ENCODE measurements around the gene WSCD2. TPM values are rescaled to one million over a fixed set of nuclear protein-coding genes. Genes with fewer than 3 reads are reported as not detected.

WSCD2 gene
- polyA plus RNA-seq, 12 donors: 0.73 to 9.9 (median 1.8) TPM; not detected in 1

DNA sequence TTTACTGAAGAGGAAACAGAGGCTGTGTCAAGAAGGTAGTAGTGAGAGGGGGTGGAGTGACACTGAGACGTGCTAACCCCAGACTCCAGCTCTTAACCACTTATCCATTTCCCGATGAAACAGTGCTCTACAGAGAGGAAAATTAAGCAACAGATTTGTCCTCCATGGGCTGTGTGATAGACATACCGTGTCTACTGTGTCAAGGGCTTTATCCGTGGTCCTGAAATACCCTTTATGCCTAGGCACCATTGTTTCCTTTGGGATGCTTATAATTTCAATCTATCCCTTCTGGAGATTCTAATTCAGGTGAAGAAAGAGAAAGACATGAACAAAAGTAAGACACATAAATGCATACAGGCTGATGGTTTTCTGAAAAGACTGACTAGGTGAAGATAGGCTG is 138.4 kb downstream of the WSCD2 start:
- DNase-seq: no peak

DNA sequence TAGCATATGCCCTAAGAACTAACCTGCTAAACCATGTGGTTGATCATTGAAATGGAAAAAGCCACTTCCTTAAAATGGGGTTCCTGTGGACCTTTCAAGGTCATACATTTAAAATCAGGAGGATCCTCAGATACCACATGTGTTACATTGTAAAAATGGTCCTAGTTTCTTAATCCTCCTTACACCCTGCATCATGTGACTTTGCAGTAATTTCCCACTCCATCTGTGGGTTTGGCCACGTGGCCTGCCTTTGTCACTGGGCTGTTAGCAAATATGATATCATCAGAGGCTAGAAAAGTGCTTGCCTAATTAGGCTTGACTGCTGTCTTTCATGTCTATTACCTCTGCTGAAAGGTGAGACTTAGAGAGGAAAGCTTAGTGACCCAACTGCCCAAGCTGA is 139.3 kb downstream of the WSCD2 start:
- no peak for DNase-seq

DNA sequence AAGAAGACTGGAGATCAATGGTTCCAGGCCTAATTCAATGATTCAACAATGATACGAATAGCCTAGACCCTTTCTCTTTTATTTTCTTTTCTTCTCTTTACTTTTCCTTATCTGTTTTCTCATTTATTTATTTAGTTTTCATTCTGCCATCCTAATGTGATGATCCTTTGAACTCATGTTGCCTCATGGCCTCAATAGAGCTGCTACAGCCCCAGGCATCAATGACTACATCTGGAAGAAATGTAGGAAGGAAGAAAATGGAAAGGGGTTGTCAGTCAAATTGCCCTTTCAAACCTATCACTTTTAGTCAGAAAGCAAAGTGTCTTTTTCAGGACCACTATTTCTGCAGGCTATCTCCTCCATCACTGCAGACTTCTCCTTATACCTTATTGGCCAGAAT is 140.1 kb downstream of the WSCD2 start:
- no peak for DNase-seq

DNA sequence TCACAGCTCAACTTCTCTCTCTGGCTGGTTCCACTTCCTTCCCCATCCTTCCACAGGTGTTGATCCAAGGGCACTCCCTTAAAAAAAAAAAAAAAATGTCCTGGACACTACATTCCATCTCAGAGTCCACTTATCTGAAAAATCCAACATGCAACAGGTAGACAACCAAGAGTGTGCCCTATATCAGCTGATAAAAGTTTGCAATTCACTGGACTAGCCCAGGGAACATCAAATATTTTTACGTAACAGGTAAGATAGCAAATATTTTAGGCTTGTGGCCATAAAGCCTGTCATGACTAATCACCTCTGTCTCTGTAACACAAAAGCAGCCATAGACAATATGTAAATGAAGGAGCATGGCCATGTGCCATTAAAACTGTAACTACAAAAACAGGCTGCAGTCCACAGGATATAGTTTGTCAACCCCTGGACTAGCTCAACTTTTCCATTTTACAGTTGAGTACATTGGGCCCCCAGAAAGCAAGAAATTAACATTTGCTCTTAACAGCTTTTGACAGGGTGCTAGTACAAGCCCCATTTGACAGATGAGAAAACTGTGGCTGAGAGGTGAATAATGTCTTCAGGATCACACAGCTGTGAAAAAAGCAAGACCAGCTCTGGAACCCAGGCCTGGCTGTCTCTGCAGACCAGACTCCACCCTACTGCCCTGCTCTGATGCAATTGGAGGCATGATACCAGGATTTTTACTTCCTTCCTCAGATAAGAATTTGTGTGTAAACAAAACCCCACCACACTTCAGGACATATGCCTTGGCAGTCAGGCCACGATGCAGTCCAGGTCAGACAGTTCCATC is 141.2 kb downstream of the WSCD2 start:
- DNase-seq: no peak

DNA sequence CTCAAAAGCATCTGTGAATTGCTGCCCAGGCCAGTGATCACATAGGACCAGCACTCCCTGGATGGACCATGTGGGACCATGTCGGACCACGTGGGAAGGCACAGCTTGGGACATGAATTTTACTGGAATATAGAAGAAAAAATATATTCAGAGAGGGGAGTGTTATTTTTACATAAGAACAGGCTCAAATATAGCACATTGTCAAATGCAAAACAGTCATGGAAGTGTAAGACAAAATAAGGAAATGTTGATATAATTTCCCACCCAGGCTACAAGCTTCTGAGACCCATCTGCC is 141.7 kb downstream of the WSCD2 start:
- DNase-seq: no peak

DNA sequence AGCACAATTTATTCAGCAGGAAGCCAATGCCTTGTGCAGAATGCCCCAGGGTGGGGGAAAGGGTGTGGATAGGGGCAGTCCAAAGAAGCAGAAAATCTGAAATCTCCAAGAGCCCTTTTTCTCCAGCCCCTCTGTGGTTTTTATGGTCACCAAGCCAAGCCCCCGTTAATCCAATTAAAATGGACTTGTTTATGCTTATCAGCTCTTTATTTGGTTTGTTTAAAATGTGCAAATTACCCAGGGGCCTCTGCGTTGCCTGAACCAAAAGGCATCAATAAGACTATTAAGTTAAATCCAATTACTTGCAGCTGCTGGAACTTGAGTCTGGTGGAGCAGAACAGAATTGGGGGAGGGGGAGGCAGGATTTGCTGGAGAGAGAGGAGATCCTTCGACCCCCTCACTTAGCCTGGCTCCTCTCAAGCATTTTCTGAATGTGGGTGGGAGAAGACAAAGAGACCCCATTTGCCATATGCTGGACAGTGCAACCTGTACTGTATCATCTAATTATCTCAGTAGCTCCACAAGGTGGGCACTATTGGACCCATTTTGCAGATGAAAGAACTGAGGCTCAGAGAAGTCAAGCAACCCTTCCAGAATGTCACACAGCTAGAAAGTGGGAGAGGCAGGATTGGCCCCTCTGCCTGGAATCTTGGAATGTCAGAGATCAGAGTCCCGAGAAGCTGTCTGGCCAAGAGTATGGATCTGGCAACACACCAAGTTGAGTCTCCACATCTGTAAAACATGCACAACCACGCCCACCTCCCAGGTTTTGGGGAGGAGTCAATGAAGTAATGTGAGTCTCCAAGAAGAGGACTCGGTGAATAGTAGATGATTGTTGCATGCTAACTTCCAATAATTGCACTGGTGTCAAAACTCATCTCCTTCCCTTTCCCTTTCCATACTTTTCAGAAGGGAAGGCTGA is 143.1 kb downstream of the WSCD2 start:
- no peak for DNase-seq

DNA sequence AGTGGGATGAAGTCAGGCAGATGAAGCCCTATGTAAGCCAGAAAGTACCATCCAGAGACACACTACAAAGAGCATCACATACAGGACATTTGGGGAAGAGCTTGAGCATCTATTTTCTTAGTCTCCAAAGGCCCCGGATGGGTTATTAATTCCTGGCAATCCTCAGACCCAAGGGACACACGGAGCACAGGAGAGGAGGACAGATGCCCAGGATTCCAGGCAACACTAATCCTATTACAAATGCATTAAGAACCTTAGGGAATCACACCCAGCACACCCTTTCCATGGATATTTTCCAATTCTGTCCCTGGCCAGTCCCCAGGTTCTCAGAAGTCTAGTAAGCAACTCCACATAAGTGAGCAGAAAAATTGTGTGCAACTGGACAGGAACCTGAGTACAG is 144.1 kb downstream of the WSCD2 start:
- no peak for DNase-seq

DNA sequence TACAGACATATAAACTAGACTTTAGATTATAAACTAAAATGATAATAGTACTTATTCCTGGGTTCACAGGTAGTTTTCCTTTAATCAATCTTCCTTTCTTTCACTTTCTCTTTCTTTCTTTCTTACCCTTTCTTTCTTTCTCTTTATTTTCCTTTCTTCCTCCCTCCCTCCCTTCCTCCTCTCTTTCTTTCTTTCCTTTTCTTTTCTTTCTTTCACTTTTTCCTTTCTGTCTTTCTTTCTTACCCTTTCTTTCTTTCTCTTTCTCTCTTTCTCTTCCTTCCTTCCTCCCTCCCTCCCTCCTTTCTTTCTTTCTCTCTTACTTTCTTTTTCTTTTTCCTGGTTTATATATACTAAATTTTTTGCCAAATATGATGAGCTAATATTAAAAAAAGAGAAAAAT is 148.5 kb downstream of the WSCD2 start:
- no peak for DNase-seq

DNA sequence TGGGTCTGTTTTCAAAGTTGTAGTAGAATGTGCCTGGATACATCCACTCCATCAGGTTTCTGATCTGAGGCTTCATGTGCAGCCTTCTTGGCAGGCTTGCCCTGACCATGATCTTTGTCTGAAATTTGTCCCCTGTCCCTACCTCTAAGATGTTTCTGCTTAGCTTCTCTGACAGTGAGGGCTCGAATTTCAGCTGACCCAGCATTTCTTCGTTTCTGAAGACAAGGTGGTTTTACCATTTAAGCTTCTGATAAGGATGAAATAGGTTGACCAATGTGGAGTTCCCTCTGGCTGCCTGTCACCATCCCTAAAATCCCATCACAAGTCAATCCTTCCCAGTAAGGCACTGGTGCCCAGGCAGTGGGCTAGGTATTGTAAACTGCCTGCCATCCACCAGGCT is 153.1 kb downstream of the WSCD2 start:
- DNase-seq: no peak

DNA sequence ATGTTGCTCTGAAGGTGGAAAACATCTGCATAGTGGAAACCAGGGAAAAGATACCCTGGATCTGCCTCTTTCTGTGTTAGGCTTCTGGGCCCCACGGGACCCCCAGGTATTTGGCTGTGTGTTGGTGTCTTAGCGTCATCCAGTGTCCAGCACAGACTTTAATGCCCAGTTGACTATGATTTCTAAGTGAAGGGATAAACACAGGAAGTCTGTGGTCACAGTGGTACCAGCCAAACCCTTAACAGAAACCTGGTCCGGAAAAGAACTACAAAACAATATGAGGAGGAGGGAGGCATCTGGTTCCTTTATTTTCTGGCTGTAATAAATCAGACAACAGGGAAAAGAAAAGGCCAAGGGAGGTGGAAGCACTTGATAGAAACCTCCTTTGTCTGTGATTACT is 153.6 kb downstream of the WSCD2 start:
- no peak for DNase-seq

DNA sequence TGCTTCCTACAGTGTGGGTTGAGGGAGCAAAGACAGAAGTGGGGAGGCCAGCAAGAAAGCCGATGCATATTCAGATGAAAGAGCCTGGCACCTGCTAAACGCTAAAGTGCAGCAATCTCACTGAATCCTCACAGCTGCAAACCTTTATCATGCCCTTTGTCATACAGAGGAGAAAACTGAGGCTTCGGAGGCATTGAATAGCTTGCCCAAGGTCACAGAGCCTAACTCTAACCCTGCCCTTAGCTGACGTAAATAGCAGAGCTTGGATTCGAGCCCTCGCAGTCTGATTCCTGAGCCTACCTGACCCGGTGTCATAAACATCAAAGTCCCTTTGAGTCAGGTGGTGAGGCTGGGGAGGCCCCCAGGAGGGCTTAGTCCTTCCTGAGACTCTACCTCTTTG is 155.1 kb downstream of the WSCD2 start:
- DNase-seq: no peak

DNA sequence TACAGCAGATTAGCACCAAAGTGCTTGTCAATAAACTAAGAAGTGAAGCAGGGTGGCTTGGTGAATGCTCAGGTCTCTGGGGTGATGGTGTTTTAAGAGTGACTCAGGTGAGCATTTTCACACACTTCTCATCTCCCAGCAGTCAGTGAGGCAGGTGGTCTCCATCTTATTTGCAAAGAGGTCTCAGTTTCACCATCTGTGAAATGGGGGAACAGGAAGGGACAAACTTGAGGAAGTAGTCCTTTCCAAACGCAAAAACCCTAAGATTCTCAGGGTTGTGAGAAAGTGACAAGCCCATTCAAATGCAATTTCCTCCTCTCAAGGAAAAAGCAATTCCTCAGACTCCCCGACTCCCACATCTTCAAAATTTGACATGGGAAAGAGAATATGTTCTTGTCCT is 155.9 kb downstream of the WSCD2 start:
- no peak for DNase-seq

DNA sequence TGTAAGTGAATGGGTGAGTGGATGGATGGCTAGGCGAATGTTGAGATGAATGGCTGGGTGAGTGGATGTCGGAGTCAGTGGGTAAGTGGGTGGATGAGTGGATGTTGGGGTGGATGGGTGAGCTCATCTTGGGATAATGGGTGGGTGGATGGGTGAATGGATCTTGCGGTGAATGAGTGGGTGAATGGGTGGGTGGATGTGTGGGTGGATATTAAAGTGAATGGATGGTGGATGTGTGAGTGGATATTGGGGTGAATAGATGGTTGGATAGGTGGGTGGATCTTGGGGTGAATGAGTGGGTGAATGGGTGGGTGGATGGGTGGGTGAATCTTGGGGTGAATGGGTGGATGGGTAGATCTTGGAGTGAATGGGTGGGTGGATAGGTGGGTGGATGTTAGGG is 158.1 kb downstream of the WSCD2 start:
- DNase-seq: no peak

DNA sequence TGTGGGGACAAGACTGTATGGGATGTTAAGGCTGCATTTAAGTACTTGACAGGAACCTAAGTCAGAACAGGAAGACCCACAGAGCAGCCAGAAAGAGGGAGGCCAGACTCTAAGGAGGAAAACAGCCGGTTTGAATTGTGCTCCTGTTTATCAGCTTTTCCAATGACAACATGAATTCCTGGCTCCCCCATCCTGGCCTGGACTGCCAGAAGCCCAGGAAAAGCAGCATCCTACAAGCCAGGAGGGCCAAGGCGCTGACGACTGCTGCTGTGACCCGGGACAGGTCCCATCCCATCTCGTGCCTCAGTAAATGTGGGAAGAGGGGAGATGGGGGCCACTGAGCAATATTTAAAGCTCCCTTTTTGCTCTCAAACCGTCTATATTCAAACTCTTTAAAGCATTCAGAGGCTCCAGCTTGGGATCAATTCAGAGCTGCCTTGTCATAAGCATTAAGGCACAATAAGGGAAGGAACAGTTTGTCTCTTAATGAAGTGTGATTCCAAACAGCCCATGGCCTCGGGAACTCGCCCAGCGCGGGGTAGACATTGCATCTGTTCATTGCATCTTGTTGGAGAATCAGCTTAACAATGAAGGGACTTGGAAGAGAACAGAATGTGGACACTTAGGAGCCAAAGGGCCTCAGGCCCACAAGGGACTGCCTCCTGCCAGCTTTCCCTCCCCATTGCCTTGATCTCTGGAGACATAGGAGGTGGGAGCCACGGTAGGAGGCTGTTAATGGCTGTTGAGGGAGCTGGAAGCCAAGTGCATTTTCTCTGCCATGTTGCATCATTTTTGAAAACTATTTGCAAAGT is 160.5 kb downstream of the WSCD2 start:
- DNase-seq: peak; percentile 84

DNA sequence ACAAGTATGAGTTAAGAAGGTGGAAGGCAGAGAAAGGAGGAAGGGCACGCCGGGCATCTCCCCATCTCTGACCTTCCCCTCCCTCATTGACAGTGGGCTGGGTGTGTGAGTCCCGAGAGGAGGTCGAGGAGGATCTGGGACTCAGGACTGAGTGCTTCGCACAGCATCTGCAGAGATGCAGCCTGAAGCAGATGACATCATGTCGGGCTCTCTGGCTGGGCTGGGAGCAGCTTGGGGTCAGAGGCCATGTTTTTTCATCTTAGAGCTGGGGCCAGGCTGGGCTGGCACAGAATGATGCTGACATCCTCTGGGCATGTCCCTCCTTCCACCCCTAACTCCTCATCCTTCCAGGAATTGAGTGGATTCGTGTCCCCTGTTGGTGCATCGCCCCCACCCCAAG is 166.6 kb downstream of the WSCD2 start:
- DNase-seq: no peak

DNA sequence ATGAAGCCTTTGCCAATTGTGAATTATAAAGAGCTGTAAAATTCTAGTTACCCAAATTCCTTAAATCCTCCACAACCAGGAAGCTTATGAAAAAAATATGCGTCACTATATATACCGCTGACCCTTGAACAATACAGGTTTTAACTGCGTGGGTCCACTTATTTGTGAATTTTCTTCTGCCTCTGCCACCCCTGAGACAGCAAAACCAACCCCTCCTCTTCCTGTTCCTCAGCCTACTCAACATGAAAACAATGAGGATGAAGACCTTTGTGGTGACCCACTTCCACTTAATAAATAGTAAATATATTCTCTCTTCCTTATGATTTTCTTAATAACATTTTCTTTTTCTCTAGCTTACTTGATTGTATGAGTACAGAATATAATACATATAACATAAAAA is 167.9 kb downstream of the WSCD2 start:
- no peak for DNase-seq

DNA sequence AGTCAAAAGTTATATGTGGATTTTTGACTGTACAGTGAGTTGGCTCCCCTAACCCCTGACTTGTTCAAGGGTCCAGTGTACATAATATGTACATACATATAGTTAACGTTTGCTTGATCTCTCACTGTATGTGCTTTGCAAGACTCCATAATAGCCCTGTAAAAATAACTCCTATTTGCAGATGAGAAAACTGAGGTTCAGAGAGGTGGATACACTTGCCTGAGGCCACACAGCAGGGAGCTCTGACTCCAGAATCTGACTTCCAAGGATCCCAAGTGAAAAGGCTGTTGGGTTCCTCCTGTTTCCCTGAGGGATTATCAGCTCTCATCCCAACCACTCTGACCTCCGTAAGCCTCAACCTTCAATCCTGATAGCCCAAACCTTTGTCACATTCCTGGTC is 168.3 kb downstream of the WSCD2 start:
- no peak for DNase-seq

DNA sequence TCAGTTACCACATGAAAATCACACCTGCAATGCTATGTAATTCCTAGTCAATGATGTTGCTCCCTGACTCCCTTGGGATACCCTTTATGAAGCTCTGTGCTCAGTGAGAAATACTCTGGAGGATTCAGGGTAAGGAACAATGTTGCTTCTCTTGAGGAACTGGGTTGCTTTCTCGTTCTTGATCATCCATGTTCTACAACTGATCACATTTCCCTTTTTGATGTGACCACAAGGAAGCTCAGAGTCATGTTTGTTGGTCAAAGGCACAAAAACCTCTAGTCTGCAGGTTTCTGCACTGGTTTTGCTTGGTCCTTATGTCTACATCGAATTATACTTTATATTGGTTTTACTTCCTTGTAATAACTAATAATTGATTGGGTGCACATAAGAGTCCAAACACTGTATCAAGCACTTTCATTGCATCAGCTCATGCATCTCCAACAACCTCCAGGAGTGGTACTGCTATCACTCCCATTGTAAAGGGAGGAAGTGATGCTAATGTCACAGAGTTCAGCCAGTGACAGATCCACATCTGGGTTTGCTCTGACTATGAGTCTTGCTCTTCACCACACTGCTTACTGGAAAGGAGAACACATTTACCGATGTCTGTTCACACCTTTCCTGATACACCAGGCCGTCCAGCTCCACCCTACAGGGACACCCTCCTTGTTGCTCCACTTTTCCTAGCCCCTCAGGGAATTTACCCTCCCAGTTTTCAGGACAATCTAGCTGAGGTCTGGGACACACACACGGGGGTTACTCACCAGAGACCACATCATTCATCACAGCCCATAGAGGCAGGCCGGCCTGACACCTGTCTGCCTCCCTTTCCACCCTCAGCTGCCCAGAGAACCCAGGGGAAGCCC is 169.0 kb downstream of the WSCD2 start:
- no peak for DNase-seq

DNA sequence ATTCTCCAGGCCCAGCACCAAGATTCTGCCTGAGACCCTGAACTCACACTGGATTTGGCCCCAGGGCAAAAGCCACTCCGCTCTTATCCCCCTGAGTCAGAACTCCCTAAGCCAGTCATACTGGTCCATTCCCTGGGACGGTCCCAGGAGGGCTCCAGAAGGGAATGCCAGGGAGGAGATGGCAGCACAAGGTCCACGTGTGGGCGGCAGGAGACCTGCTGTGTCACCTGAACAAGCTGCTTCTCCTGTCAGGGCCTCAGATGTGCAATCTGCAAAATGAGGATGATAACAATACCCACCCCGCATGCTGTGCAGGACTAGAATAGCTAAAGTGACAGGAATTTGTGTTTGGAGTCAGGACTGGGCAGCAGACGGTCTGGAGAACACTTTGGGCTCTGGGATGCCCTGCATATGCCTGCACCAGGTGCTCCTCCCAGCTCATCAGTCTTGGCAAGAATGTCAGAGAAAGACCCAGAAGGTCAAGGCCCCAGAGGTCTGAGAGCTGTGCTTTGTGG is 169.7 kb downstream of the WSCD2 start:
- DNase-seq: no peak

DNA sequence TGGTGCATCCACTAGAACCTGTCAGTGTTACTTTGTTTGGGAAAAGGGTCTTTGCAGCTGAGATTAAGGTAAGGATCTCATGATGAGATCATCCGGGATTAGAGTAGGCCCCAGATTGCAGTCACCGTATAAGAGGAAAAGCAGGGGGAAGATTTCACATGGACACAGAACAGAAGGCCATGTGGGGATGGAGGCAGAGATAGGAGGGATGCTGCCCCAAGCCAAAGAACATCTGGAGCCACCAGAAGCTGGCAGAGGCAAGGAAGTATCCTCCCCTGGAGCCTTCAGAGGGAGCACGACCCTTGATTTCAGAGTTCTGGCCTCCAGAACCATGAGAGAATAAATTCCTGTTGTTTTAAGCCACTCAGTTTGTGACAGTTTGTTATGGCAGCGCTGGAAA is 170.4 kb downstream of the WSCD2 start:
- DNase-seq: no peak

All from muscle of arm (tissue), 12 donors.